Suprapubic skin (tissue), 4 donors: Measurements from ENCODE around the gene FARS2.

Experiments used
- EP300 ChIP-seq: sonication (generic); formaldehyde crosslinking; IDR thresholded peaks from one replicate; pipeline ENCODE4 v1.6.1; 2017; ENCODE audit warnings: antibody characterized with exemption
- POLR2A ChIP-seq, 2 donors: fragments of 450-650 bp; IDR thresholded peaks; one replicate each; pipeline ENCODE4 v1.6.1; 2017; ENCODE audit warnings: antibody characterized with exemption in 2 of 2, mild to moderate bottlenecking in 2 of 2, moderate library complexity in 2 of 2
- POLR2AphosphoS5 ChIP-seq, 3 donors: sonication (generic); formaldehyde crosslinking; IDR thresholded peaks; one replicate each; pipeline ENCODE4 v1.6.1; 2017; ENCODE audit warnings: antibody characterized with exemption in 3 of 3
- TF ChIP-seq, protein P1 (sequence below), 2 donors: fragments of 200-600 bp in 1 of 2; fragments of 450-650 bp in 1 of 2; sonication (generic) in 1 of 2; IDR thresholded peaks; one replicate each; pipeline ENCODE4 v1.5.1; 2016 to 2019; ENCODE audit warnings: antibody characterized with exemption in 2 of 2, mild to moderate bottlenecking in 1 of 2, moderate library complexity in 1 of 2

GRCh38 chr6:5674721-5675120 is 413.4 kb downstream of the FARS2 start:
- no peak for TF ChIP-seq POLR2AphosphoS5 (IDR thresholded peaks at IDR 0.05)
- no peak for TF ChIP-seq POLR2A (IDR thresholded peaks at IDR 0.05)
- TF ChIP-seq, protein P1, sequence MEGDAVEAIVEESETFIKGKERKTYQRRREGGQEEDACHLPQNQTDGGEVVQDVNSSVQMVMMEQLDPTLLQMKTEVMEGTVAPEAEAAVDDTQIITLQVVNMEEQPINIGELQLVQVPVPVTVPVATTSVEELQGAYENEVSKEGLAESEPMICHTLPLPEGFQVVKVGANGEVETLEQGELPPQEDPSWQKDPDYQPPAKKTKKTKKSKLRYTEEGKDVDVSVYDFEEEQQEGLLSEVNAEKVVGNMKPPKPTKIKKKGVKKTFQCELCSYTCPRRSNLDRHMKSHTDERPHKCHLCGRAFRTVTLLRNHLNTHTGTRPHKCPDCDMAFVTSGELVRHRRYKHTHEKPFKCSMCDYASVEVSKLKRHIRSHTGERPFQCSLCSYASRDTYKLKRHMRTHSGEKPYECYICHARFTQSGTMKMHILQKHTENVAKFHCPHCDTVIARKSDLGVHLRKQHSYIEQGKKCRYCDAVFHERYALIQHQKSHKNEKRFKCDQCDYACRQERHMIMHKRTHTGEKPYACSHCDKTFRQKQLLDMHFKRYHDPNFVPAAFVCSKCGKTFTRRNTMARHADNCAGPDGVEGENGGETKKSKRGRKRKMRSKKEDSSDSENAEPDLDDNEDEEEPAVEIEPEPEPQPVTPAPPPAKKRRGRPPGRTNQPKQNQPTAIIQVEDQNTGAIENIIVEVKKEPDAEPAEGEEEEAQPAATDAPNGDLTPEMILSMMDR (IDR thresholded peaks at IDR 0.05), result no peak
- no peak for TF ChIP-seq EP300
